GM12875 (cell line): Measurements from ENCODE around the gene LAMA2.

ENCODE experiments used
- H3K4me3 ChIP-seq: one replicate; pipeline ENCODE4 v1.5.1; 2011; ENCODE audit warnings: low read depth, low read length, control low read depth
- CTCF ChIP-seq: IDR thresholded peaks from 2 replicates; pipeline ENCODE4 v1.5.1; 2011; ENCODE audit warnings: low read depth, mild to moderate bottlenecking, control low read depth, inconsistent platforms, low read length, moderate library complexity, borderline replicate concordance; ENCODE audit not compliant: insufficient read depth

The LAMA2 gene

GRCh38 chr6:129133770-129134192 lies 250.8 kb downstream of the LAMA2 start:
- no peak overlapping the region for H3K4me3 ChIP-seq
- no peak for TF ChIP-seq CTCF

DNA sequence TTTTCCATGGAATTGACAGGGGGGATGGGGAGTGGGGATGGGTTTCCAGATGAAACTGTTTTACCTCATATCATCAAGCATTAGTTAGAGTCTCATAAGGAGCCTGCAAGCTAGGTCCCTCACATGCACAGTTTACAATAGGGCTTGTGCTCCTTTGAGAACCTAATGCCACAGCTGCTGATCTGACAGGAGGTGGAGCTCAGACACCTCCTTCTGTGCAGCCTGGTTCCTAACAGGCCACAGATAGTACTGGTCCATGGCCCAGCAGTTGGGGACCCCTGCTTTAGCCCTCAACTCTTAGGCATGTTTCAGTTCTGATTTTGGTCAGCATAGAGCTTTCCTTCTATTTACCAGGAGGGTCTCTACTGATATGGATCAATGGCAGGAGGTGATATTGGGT lies 251.6 kb downstream of the LAMA2 start:
- no peak for TF ChIP-seq CTCF
- no peak overlapping the region for H3K4me3 ChIP-seq

- no peak for TF ChIP-seq CTCF
Measured at GRCh38 chr6:129135451-129135850, 252.5 kb downstream of the LAMA2 start.

GRCh38 chr6:129136751-129137150 lies 253.8 kb downstream of the LAMA2 start:
- no peak for TF ChIP-seq CTCF
- H3K4me3 ChIP-seq, result no peak overlapping the region

More at GRCh38 chr6:129135451-129135850, 252.5 kb downstream of the LAMA2 start:
- no peak overlapping the region for H3K4me3 ChIP-seq

DNA sequence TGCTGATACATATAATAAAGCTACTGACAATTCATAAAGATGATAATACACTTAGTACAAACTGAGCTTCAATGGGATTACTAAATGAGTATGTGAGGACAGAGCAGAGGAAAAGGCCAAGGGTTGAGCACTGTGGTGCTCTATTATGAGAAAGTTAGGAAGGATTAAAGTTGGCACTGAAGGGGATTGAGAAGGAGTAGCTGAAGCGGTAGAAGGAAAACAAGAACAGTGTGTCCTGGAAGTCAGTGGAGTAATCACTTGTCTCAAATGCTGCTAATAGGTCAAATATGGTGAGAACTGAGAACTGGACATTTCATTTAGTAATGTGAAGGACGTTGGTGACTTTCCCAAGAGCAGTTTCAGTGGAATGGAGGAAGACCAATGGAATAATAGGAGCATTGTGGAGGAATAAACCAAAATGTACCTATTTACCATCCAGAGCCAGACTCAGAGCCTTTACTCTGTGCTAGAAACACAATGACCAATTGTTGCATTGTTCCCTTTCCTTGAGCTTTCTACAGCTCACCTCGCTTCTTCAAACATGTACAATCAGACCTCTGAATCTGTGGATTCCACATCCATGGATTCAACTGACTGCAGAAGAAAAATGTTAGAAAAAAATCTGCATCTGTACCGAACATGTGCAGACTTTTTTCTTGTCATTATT lies 255.9 kb downstream of the LAMA2 start:
- no peak overlapping the region for H3K4me3 ChIP-seq
- TF ChIP-seq CTCF, result no peak

- no peak for TF ChIP-seq CTCF
- H3K4me3 ChIP-seq, result no peak overlapping the region
Measured at GRCh38 chr6:129140526-129140925, 257.6 kb downstream of the LAMA2 start.

DNA sequence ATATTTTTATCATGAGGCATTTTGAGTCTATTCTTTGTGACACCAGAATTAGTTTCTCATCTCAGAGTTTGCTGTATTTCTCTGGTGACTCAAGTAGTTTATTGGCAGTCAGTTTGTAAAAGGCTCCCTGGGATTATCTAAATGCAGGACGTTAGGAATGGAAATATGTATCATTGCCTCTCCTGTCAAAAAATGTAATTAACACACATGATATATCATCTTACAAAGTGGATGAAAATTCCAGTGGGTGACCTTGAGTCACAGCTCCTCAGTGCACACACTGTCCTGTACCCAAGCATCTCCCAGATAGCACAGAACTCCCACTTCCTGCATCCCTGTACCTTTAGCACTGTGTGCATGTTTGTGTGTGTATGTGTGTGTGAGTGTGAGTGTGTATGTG lies 258.6 kb downstream of the LAMA2 start:
- TF ChIP-seq CTCF, result no peak
- H3K4me3 ChIP-seq, result no peak overlapping the region
